ENCODE measurements around the gene LRRC27. TPM values are rescaled to one million over a fixed set of nuclear protein-coding genes. Genes with fewer than 3 reads are reported as not detected.
A peak's percentile ranks its signal among the peaks of the same experiment; 100 is the strongest.

The LRRC27 gene
- total RNA-seq, 1 donor from 2014 or later = 5.8 TPM

GRCh38 chr10:132359305-132360040, 27.5 kb downstream of the LRRC27 start:
- H3K4me3 ChIP-seq (ENCODE audit: low read depth, low read length) = no peak overlapping the region
- no peak for DNase-seq (ENCODE audit: low read depth)
- TF ChIP-seq, protein P1, sequence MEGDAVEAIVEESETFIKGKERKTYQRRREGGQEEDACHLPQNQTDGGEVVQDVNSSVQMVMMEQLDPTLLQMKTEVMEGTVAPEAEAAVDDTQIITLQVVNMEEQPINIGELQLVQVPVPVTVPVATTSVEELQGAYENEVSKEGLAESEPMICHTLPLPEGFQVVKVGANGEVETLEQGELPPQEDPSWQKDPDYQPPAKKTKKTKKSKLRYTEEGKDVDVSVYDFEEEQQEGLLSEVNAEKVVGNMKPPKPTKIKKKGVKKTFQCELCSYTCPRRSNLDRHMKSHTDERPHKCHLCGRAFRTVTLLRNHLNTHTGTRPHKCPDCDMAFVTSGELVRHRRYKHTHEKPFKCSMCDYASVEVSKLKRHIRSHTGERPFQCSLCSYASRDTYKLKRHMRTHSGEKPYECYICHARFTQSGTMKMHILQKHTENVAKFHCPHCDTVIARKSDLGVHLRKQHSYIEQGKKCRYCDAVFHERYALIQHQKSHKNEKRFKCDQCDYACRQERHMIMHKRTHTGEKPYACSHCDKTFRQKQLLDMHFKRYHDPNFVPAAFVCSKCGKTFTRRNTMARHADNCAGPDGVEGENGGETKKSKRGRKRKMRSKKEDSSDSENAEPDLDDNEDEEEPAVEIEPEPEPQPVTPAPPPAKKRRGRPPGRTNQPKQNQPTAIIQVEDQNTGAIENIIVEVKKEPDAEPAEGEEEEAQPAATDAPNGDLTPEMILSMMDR (conservative IDR thresholded peaks at IDR 0.05; ENCODE audit: low read depth, low read length) = no peak

DNA sequence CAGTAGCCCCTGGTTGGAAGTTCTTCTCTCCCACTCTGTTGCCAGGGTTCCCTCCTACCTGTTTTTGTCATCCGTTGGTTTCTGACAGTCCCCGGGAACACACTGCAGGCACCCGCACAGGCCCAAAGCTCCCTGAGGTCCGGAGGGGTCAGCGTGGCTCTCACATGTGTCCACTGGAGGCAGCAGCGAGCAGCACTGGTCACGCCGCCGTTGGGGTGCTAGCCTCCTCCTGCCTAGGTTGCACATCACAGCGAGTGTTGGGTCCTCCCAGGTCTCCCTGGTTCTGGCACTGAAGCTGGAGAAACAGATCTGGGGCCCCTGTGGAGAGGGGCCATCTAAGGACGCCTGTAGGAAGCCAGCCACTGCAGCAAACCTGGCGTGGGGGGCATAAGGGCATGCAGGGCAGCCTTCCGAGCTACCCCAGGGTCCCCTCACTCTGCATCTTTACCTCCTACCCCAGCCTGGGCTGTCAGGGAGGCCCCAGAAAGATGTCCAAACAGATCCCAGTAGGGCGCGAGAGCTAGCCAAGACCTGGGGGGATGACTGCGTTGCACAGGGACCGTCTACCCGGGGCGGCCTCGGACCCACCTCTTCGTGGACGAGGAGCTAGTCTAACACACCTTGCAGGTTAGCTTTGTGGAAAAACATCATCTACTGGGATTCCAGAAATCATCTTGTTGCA, 28.9 kb downstream of the LRRC27 start:
- H3K4me3 ChIP-seq (ENCODE audit: low read depth, low read length) = no peak overlapping the region
- no peak for DNase-seq (ENCODE audit: low read depth)
- TF ChIP-seq, protein P1 (conservative IDR thresholded peaks at IDR 0.05; ENCODE audit: low read depth, low read length) = peak; percentile 66

GRCh38 chr10:132361581-132362101, 29.6 kb downstream of the LRRC27 start:
- no peak overlapping the region for H3K4me3 ChIP-seq (ENCODE audit: low read depth, low read length)
- DNase-seq (ENCODE audit: low read depth) = no peak
- TF ChIP-seq, protein P1 (conservative IDR thresholded peaks at IDR 0.05; ENCODE audit: low read depth, low read length) = no peak

DNA sequence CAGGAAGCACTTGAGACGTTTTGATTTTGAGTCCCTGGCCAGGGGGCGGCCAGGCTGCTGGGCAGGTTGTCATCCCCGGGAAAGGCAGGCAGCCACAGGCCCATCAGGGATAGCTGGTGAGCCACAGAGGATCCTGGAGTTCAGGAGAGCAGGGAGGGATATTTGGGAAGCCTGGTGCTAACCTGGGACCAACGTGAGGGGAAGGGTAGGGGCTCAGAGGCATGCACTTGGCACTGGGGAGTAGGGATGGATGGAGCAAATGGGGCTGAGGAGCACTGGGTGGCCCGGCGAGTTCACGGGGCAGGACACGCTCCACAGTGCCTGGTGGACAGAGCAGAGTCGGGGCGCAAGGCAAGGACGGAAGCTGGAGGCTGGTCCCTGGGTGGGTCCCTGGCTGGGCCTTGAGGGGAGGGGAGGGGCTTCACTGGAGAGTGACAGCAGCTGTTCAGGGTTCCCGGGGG, 30.2 kb downstream of the LRRC27 start:
- no peak for DNase-seq (ENCODE audit: low read depth)
- no peak overlapping the region for H3K4me3 ChIP-seq (ENCODE audit: low read depth, low read length)
- TF ChIP-seq, protein P1 (conservative IDR thresholded peaks at IDR 0.05; ENCODE audit: low read depth, low read length) = no peak

DNA sequence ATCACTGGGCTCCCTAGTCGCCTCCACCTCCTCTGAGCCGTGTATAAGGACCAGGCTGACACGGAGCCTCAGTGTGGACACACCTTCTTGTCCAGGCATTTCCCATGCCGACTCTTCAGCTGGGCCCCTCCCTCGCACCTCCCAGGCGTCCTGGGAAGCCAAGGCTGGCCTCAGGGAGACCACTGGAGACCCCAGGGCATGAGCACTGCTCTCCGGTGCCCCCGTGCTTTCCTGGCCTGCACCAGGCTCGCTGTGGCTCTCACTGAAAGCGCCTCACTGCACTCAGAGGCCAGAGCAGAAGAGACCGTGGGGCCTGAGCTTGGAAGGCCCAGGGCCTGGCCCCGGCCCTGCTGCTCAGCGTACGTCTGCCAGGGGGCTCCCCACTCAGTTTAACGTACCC, 31.4 kb downstream of the LRRC27 start:
- TF ChIP-seq, protein P1 (conservative IDR thresholded peaks at IDR 0.05; ENCODE audit: low read depth, low read length) = no peak
- DNase-seq (ENCODE audit: low read depth) = no peak
- no peak overlapping the region for H3K4me3 ChIP-seq (ENCODE audit: low read depth, low read length)

DNA sequence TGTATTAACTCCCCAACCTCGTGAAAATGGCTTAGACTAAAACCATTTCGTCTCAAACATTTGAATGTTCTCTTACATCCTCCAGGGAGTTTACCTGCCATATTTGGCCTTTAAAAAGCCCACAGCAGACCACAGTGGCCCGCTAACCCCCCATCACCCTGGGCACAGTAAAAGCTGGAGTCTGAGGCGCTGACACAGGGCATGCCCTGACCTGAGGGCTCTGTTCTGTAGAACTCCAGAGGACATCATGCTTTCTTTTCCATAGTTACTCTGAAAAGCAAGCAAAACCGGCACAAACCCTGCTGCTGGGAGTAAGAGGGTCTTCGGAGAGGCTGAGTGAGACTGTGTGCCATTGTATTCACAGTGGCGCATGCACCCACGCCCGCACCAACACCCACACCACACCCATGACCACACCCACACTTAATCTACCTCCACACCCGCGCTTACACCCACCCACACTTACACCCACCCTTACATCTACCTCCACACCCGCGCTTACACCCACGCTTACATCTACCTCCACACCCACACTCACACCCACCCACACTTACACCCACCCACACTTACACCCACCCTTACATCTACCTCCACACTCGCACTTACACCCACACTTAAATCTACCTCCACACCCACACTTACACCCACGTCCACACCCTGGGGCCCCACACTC, 32.1 kb downstream of the LRRC27 start:
- H3K4me3 ChIP-seq (ENCODE audit: low read depth, low read length) = no peak overlapping the region
- TF ChIP-seq, protein P1 (conservative IDR thresholded peaks at IDR 0.05; ENCODE audit: low read depth, low read length) = no peak
- no peak for DNase-seq (ENCODE audit: low read depth)

Measured in epithelial cell of proximal tubule (primary cell).